Kasumi-1 (cell line): ENCODE data around the gene HEXIM1.
"Not testable (repeated sequence)": the region's sequence is repeated elsewhere in the genome, so short reads cannot be mapped to it uniquely, and the experiment has no call there.

Experiments
- DNase-seq, 2 experiments: peaks; one replicate each; lab custom pipeline; 2025; lab: John Stamatoyannopoulos, UW

HEXIM1 gene

DNA sequence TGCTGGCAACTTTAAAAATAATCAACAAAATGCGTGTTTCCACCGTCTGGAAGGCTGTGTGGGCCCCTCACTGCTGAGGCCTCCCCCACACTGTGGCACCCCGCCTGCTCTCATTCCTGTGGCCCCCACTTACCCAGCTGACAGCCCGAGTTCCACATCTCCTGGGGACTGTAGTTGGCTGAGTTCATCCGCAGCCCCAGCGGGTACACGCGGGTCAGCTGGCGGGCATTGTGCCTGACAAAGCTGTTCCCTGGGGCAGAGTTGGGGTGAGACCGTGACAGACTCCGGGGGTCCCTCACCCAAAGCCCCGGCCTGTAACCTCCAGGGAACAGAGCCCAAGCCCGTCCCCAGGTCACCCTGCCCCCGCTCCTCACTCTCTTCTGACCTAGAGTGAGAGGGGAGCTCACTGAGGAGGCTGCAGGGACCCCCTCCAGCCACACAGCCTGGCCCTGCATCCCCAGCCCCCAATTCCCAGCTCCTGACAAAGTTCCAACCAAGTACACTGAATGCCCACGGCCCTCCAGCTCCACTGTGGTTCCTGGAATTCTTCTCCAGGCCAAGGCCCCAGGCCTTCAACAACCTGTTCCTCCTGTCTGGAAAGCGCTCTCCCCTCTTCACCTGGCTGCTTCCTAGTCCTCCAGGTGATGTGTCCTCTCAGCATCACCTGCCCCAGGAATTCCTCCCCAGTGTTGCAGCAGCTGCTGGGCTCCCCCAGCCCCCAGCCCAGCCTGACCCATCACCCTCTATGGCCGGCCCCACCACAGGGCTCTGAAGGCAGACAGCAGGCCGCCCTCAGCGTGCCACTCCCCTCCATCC, 34.0 kb upstream of the HEXIM1 start:
- DNase-seq = no peak

DNA sequence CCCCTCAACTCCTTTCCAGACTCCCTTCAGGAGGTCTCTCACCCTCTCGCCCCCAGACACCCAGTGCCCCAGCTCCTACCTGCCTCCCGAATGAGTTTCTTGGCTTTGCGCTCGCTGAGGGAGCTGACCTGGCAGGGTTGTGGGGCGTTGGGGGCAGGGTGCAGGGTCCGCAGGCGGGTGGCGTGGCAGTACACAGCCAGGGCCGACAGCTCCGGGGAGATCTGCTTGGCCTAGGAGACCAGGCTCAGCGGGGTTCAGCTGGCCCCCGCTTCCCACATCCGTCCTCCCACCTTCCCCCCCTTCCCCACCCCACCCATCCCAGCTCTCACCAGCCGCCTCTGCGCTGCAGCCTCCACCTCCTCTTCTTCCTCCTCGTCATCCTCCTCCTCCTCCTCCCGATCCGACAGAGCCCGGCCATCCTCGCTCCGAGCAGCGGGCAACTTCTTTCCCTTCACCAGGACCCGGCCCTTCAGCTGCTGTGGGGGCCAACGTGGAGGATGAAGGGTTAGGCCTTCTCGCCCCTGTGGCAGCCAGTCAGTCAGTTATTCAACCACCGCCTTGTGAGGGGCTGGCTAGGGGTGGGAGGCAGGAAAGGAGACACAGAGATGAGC, 33.2 kb upstream of the HEXIM1 start:
- no peak for DNase-seq

DNA sequence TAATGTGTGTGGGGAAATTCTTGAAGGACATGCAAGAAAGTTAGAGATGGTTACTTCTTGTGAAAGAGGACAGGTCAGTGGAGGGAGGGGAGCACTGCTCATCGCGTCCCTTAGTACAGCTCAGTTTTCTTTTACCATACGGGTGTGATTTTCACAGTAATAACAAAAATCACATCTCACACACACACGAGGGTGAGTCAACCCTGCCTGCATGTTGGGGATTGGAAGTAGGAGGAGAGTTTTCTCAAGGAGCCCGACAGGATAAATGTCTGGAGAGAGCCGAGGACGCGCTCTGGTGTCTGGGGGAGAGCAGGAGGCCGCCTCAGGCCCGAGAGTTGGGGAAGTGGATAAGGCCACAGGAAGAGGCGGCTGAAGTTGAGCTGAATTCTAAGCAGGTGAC, 32.4 kb upstream of the HEXIM1 start:
- no peak for DNase-seq

DNA sequence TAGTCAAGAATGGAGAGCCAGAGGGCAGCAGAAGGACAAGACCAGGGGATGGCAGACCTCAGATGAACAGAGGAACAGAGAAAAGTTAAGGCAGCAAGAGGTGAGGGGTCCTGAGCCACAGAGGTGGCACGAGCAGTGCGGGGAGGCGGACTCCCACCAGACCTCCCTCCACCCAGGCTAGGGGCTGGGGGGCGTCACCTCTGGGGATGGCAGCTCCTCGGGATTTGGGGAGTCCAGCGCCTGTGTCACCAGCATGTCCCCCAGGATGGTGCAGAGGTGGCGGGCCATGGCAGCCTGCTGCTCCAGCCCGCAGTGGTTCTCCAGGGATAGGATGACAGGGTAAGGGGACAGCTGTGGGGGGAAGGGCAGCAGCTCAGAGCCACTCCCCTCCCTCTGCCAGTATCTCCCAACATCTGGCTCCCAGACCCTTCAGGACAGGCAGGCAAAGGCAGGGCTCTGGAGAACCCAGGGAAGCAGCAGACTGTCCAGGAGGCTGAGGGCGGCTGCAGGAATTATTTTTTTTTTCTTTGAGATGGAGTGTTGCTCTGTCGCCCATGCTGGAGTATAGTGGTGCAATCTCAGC, 31.8 kb upstream of the HEXIM1 start:
- no peak for DNase-seq

DNA sequence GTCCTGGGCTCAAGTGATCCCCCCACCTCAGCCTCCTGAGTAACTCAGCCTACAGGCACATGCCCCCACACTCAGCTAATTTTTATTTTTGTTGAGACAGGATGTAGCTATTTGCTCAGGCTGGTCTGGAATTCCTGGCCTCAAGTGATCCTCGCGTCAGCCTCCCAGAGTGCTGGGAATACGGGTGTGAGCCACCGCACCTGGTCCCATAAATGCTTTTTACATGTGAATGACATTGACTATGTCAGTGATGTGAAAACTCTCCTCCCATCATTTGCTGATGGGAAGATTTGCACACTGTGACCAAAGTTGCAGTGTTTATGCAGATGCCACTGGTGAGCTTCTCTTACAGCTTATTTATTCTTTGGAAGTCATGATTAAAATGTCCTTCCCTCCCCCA, 30.9 kb upstream of the HEXIM1 start:
- DNase-seq = no peak

DNA sequence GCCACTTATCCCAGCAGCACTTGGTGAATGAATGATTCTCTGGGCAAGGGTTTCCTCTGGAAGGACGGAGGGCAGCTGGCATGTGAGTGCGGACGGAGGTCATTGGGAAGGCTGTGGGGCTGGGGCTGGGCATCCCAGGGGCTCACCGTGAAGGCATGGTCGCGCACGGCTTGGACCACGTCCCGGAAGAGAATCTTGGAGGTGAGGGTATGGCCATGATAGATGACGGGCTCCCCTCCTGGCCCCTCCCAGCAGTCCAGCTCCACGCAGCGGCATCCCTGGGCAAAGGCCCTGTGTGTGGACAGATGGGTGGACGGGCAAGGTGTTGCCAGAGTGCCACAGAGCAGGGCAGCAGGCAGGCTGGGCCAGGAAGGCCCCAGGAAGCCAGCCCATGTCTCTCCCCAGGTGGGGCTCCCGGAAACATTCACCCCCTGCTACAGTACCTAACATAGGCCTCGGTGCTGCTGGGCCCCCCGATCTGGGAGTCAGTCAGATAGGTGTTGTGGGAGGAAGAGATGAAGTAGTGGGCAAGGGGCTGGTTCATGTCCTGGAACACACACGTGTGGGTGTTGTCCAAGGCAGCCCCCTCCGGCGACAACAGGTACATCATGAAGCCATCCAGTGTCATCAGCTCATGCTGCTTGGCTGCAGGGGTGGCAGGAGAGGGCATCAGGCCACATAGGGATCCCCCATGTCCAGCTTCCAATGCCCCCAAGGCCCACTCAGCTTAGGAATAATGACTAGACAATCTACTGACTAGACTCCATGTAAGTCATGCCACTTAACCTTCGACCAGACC, 30.2 kb upstream of the HEXIM1 start:
- DNase-seq = no peak

DNA sequence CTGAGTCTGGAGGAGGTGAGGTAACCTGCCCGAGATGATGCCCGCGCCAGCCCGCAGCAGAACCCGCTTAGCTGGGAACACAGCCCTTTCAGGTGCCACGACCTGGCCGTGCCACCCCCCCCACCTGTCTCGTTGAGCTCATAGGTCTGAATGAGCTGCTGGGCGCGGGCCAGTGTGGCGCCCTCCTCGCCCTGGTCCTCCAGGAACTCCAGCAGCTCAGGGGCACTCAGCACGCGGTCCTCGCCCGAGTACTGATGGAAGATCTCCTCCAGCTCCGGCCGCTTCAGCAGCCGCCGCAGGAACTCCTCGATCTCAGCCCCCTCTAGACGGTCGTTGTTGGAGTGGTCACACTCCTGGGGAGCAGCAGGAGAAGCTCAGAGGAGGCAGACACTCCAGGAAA, 29.6 kb upstream of the HEXIM1 start:
- no peak for DNase-seq

DNA sequence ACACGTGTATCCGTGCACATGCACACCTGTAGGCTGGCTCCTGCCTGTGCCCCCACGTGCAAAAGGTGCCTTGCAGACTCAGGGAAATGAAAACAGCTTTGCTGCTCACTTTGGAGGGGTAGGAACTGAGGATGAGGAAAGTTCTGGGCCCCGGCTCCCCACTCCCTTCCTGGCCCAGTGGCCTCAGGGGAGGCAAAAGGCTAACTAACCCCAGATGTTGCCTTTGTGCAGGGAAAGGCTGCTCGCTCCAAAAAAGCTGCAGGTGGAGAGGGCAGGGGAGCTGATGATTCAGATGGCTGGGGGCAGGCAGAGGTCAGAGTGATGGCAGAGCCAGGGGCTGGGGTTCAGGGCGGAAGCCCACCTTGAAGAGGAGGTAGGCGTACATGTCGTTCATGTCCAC, 28.3 kb upstream of the HEXIM1 start:
- no peak for DNase-seq

DNA sequence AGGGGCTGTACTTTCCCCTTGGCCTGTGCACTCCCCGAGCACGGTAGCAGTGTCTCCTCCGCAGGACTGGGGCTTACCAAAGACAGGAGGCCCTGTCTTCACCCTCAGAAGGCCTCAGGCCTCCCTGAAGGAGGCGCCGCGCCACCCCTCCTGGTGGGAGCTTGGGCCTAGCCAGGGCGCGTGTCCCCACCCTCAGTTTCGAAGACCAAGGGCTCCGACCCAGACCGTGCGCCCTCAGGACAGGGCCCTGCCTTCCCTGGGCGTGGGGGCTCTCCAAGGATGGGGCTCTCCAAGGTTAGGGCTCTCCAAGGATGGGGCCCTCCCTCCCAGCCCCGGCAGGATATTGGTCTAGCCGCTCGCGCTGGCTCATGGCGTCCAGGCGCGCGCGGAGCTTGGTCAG, 27.7 kb upstream of the HEXIM1 start:
- DNase-seq = no peak

DNA sequence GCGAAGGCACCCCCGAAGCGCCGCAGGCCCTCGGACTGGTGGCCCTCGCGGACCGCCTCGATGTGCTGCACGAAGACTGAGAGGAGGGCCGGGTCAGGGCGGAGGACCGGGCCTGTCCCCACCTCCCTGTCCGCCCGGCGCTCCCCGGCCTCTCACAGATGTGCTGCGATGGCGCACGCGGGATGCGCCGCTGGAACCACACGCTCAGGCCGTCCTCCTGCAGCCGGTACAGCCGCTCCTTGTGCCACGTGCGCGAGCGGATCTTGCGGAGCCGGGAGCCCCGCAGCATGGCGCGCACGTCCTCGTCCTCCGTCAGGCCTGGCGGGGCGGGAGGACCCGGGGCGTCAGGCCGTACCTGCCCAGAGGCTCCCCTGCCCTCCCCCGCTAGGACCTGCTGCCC, 27.2 kb upstream of the HEXIM1 start:
- no peak for DNase-seq

DNA sequence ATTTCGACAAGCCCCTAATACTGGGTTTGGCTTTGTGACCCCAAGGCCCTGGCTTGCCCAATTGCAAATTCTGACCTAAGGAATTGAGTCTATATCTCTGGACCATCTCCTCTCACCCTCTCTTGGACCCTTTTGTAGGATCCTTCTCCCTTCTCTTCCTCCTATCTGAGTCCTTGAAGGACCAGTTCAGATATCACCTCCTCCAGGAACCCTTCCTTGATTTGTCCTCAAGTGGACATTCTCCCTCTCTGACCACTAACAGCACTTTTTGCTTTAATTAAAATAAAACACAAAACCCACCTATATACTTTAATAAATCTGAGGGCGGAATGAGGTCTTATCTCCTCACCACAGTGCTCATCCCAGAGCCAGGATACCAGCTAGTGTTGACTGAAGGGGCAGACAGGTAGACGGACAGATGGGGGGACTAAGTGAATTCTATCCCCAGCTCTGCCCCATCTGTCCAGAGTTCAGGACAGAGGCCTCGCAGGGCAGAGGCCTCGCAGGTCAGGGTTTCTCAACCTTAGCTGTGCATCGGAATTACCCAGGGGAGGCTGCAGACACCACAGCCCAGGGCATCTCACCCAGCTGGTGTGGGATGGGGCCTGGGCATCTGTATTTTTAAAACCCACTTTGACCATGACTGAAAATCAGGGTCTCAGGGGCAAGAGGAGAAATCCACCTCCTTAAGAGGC, 25.1 kb upstream of the HEXIM1 start:
- no peak for DNase-seq

DNA sequence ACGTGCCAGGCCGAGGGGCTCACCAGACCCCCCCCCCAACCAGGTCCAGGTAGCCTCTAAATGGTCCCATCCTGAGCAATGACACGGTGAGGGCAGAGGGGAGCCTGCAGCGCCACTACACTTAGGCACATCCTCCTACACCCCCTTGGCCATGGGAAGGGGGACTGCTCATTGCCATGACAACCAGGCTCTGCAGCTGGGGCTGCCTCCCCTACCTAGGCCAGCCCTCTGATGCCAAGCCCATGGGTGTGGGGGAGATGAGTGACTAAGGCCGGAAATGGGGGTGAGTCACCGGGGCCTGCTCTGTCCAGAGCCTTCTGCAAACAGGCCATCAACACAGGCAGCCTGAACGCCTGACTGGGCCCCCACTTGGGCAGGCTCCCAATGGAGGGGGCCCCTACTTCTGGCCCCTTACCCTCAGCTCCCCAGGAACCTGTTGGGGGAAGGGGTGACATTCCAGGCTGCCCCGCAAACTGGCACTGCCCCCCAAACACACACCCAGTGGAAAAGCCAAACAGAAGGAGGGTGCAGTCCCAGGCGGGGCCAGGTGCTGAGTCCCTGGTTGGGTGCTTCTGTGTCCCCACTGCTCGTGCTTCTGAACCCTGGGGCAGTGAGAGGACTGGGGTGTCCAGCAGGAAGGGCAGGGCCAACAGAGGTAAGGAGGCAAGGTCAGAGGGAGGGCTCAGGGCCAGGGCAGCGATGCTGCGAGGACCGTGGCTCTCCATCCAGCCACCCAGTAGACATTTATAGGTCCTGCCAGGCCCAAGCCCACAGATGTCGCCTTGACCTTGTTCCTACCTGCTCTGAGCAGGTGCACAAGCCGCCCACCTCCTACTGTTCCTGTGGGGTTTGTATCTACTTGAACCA, 24.1 kb upstream of the HEXIM1 start:
- peak; percentile 55 to 75 for DNase-seq

DNA sequence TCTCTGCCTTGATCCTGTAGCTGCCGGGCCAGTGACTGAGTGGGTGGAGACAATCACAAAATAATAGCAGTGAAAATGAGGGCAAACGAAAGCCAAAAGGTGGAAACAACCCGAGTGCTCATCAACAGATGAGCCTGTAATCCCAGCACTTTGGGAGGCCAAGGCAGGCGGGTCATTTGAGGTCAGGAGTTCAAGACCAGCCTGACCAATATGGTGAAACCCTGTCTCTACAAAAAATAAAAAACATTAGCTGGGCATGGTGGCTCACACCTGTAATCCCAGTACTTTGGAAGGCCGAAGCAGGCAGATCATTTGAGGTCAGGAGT, 23.5 kb upstream of the HEXIM1 start:
- DNase-seq = not testable (repeated sequence)

DNA sequence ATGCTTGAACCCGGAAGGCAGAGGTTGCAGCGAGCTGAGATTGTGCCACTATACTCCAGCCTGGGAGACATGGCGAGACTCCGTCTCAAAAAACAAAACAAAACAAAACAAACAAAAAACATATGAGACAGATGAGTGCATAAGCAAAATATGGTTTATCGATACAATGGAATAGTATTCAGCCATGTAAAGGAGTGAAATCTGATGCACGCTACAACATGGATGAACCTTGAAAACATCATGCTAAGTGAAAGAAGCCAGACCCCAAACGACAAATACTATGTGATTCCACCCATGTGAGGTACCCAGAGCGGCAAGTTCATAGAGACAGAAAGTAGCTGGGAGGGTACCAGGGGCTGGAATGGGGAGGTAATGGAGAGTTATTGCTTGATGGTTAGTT, 22.8 kb upstream of the HEXIM1 start:
- no peak for DNase-seq

DNA sequence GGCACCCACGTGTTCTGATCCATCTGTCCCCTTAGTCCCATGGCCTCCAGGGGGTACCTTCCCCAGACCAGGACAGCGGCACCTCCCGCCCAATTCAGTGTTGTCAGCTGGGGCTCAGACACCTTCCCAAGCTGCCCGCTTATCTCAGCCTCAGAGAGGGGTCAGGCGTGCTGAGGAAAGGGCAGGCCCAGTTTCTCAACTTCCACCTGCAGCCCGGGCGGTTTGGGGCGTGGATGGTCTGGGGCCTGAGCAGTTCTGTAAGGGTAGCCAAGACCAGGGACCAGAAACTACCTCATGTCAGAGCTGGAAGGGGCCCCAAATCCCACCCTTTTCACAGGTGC, 21.1 kb upstream of the HEXIM1 start:
- DNase-seq = no peak

DNA sequence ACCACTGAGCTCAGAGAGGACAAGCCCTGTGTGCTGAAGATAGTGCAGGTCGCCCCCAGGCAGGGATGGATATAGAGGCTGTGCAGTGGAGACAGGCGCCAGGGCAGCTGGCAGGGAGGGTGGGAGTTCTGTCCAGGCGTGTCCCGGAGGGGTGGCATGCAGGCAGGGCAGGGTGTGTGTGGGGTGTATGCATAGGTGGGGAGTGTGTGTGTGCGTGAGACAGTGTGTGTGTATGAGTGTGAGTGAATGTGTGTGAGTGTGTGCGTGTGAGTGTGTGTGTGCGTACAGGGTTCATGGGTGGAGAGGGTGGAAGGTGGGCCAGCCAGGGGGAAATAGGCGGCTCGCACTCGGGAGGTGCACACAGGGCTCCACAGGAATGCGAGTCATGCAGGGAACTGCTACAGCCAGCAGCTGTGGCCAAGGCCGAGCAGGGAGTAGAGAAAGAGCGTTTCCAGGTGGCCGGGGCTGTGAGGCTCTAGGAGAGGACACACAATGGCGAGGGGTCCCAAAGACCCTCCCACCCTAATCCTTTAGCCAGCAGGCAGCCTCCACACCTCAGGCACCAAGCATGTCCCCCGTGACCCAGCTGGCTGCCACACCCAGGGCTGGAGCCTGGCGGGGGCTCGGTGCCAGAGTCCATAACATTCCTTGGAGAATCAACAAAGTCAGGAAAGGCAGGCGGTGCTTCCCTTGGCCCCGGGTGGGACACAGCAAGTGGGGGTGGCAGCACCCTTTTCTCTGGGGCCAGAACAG, 20.6 kb upstream of the HEXIM1 start:
- DNase-seq = no peak

DNA sequence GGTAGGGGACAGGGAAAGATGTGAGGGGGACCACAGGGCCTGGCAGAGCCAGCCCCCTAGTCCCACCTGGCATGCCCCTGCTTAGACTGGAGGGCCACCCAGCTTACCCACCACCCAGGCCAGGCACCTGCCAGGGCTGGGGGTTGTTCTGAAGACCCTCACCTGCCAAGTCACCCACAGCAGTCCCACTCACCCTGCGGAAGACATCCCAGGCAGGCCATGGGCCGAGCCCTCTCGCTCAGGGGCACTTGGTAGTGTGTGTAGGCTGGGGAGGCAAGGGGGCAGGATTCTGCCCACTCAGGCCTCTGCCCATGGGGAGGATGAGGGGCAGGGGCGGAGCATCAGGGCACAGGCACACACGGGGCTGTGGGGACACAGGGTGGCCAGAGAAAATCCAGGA, 19.9 kb upstream of the HEXIM1 start:
- DNase-seq = no peak

DNA sequence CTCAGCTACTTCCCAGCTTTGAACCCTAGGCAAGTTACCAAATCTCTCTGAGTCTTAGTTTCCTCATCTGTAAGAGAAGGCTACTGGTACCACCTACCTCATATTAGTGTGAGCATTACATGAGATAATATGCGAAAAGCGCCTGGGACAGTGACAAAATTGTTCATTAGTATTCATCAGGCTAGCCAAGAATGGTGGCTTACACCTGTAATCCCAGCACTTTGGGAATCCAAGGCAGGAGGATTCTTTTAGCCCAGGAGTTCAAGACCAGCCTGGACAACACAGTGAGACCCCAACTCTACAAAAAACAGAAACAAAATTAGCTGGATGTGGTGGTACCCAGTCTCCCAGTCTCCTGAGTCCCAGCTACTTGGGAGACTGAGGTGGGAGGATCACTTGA, 19.3 kb upstream of the HEXIM1 start:
- no peak for DNase-seq

DNA sequence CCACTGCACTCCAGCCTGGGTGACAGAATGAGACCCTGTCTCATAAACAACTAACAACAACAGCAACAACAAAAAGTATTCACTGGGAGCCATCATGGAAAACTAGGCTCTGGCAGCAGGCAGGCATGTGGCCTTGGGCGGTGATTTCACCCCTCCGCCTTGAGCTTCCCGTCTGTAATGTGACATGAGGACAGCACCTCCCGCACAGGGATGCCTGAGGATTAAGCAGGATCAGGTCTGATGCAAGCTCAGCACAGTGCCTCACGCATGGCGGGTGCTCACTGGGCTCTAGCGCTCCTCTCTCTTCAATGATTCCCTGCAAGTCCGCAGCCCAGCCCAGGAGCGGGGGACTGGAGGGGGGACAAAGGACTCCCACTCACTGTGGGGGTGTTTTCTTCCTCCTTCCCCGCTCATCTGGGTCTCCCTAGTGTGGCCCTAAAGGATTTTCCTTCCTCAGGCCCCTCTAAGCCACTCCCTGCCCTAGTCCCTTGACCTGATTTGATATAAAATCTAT, 18.8 kb upstream of the HEXIM1 start:
- no peak for DNase-seq

DNA sequence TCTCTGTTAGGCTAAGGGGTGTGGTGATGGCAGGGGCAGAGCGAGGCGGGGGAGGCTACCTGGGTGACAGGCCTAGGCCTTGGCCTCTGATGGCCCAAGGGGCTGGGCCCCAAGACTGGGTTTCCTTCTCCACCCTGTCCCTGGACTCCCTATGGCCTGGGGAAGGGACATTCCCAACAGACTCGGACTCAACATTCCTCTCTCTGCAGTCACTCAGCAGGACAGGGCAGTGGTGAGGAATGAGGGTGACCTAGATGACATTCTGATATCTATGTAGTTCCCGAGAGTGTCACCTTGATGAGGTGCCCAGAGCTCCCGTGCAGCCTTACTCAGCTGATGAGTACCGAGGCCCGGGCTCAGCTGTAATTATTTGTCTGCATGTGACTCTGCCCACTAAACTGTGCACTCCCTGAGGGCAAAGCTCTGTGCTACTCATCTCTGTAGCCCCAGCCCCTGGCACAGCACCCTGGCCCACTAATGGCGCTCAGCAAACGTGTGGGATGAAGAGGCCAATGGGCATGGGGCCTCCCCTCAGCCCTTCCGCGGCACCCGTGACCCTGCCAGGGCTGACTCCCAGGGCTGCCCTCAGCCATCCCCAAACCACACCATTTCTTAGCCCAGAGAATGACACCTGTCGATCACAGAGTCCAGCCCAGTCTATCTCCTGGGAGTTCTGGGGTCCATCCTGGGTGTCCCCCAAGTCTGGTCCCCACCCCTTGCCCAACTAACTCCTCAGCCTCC, 18.2 kb upstream of the HEXIM1 start:
- no peak for DNase-seq
